CD4-positive, alpha-beta T cell treated with Interferon gamma for 1 hour (primary cell): Measurements from ENCODE around the gene TIAM2.
"Not testable (repeated sequence)": the region's sequence is repeated elsewhere in the genome, so short reads cannot be mapped to it uniquely, and the experiment has no call there.

Source experiments
- DNase-seq: peaks from one replicate; pipeline ENCODE4 v3.0.0-alpha.2; 2020

The TIAM2 gene

GRCh38 chr6:154995254-154996015 lies at the start of gene TIAM2:
TSS of gene TIAM2 (plus strand) at chr6:154995315. CDS start at chr6:155129224, 133,909 bp downstream.
- DNase-seq: no peak

GRCh38 chr6:154950979-154951344 lies 44.2 kb upstream of the TIAM2 start:
- DNase-seq: no peak

GRCh38 chr6:154951345-154952200 lies 43.5 kb upstream of the TIAM2 start:
- peak; percentile 24 for DNase-seq

- DNase-seq: no peak
Measured at GRCh38 chr6:154953644-154954043, 41.5 kb upstream of the TIAM2 start.

GRCh38 chr6:154954347-154954746 lies 40.8 kb upstream of the TIAM2 start:
- no peak for DNase-seq

- DNase-seq: no peak
Measured at GRCh38 chr6:154956771-154957522, 38.2 kb upstream of the TIAM2 start.

- no peak for DNase-seq
Measured at GRCh38 chr6:154958469-154958868, 36.6 kb upstream of the TIAM2 start.

- DNase-seq: no peak
Measured at GRCh38 chr6:154960299-154960843, 34.7 kb upstream of the TIAM2 start.

GRCh38 chr6:154960854-154961530 lies 34.1 kb upstream of the TIAM2 start:
- no peak for DNase-seq

- no peak for DNase-seq
Measured at GRCh38 chr6:154962753-154963152, 32.4 kb upstream of the TIAM2 start.

GRCh38 chr6:154966065-154966770 lies 28.9 kb upstream of the TIAM2 start:
- DNase-seq: not testable (repeated sequence)

- DNase-seq: no peak
Measured at GRCh38 chr6:154969796-154970195, 25.3 kb upstream of the TIAM2 start.

- DNase-seq: no peak
Measured at GRCh38 chr6:154974485-154975149, 20.5 kb upstream of the TIAM2 start.

- DNase-seq: no peak
Measured at GRCh38 chr6:154977588-154977987, 17.5 kb upstream of the TIAM2 start.

GRCh38 chr6:154980273-154981078 lies 14.6 kb upstream of the TIAM2 start:
- DNase-seq: no peak

GRCh38 chr6:154981079-154981870 lies 13.8 kb upstream of the TIAM2 start:
- no peak for DNase-seq

GRCh38 chr6:154984146-154984545 lies 11.0 kb upstream of the TIAM2 start:
- DNase-seq: no peak

GRCh38 chr6:154986787-154987235 lies 8.3 kb upstream of the TIAM2 start:
- DNase-seq: no peak

GRCh38 chr6:154989448-154989847 lies 5.7 kb upstream of the TIAM2 start:
- no peak for DNase-seq
